Skeletal muscle satellite cell (primary cell): ENCODE measurements around the gene ZNF429.
A peak's percentile ranks its signal among the peaks of the same experiment; 100 is the strongest.

Experiments used
- H3K27me3 ChIP-seq: 2 replicates; pipeline ENCODE4 v1.7.0; 2013; ENCODE audit warnings: low read length; ENCODE audit not compliant: control insufficient read depth, insufficient read depth
- H3K36me3 ChIP-seq: 2 replicates; pipeline ENCODE4 v1.7.0; 2013; ENCODE audit warnings: mild to moderate bottlenecking, control low read depth, low read length; ENCODE audit not compliant: insufficient read depth
- H3K4me1 ChIP-seq: 2 replicates; pipeline ENCODE4 v1.7.0; 2013; ENCODE audit warnings: low read length; ENCODE audit not compliant: control insufficient read depth, insufficient read depth
- H3K4me2 ChIP-seq: 2 replicates; pipeline ENCODE4 v1.7.0; 2013; ENCODE audit warnings: mild to moderate bottlenecking, low read length
- H3K4me3 ChIP-seq: 2 replicates; pipeline ENCODE4 v1.7.0; 2013; ENCODE audit warnings: low read length
- H3K9ac ChIP-seq: 2 replicates; pipeline ENCODE4 v1.7.0; 2013; ENCODE audit warnings: mild to moderate bottlenecking, low read depth, low read length, moderate library complexity
- H3K9me3 ChIP-seq: replicated peaks from 2 replicates; pipeline ENCODE4 v1.7.0; 2013; ENCODE audit warnings: mild to moderate bottlenecking, control low read depth, low read length

The ZNF429 gene

GRCh38 chr19:21580818-21581217, 75.4 kb downstream of the ZNF429 start:
- Histone ChIP-seq H3K4me1 (no peaks in the 10 kb centered on the region), H3K9me3 (peaks cover 5% of the 10 kb centered on the region), H3K36me3 (no peaks in the 10 kb centered on the region), H3K9ac (no peak overlapping the region), H3K27me3 (no peaks in the 10 kb centered on the region), H3K4me2 (no peak overlapping the region), H3K4me3 (no peak overlapping the region)

- Histone ChIP-seq H3K4me3 (no peak overlapping the region), H3K27me3 (no peaks in the 10 kb centered on the region), H3K4me1 (no peaks in the 10 kb centered on the region), H3K4me2 (no peak overlapping the region), H3K36me3 (no peaks in the 10 kb centered on the region), H3K9ac (no peak overlapping the region), H3K9me3 (peaks cover 5% of the 10 kb centered on the region)
Measured at GRCh38 chr19:21581646-21582240, 76.3 kb downstream of the ZNF429 start.

GRCh38 chr19:21584537-21584936, 79.1 kb downstream of the ZNF429 start:
- Histone ChIP-seq H3K27me3 (no peaks in the 10 kb centered on the region), H3K4me3 (no peak overlapping the region), H3K36me3 (no peaks in the 10 kb centered on the region), H3K4me1 (no peaks in the 10 kb centered on the region), H3K9ac (no peak overlapping the region), H3K9me3 (peaks cover 5% of the 10 kb centered on the region), H3K4me2 (no peak overlapping the region)

- H3K9me3 ChIP-seq, result peaks cover 5% of the 10 kb centered on the region
- H3K4me1 ChIP-seq, result no peaks in the 10 kb centered on the region
- H3K9ac ChIP-seq, result no peak overlapping the region
Measured at GRCh38 chr19:21585281-21585890, 80.0 kb downstream of the ZNF429 start.

GRCh38 chr19:21586311-21587116, 81.1 kb downstream of the ZNF429 start:
- Histone ChIP-seq H3K9ac (no peak overlapping the region), H3K27me3 (no peaks in the 10 kb centered on the region), H3K4me3 (peak overlapping the region; percentile 24), H3K9me3 (peaks cover 9% of the 10 kb centered on the region), H3K4me1 (no peaks in the 10 kb centered on the region), H3K4me2 (peak overlapping the region; percentile 43), H3K36me3 (no peaks in the 10 kb centered on the region)

More at GRCh38 chr19:21585281-21585890, 80.0 kb downstream of the ZNF429 start:
- Histone ChIP-seq H3K36me3 (no peaks in the 10 kb centered on the region), H3K4me3 (no peak overlapping the region), H3K4me2 (no peak overlapping the region), H3K27me3 (no peaks in the 10 kb centered on the region)

GRCh38 chr19:21587117-21587461, 81.7 kb downstream of the ZNF429 start:
- H3K4me2 ChIP-seq, result peak overlapping the region; percentile 43
- H3K4me1 ChIP-seq, result no peaks in the 10 kb centered on the region
- no peaks in the 10 kb centered on the region for H3K27me3 ChIP-seq
- no peak overlapping the region for H3K9ac ChIP-seq
- peaks cover 4% of the 10 kb centered on the region for H3K9me3 ChIP-seq
- no peak overlapping the region for H3K4me3 ChIP-seq
- H3K36me3 ChIP-seq, result no peaks in the 10 kb centered on the region

- Histone ChIP-seq H3K4me3 (no peak overlapping the region), H3K9me3 (peaks cover 4% of the 10 kb centered on the region), H3K4me2 (no peak overlapping the region), H3K9ac (no peak overlapping the region), H3K36me3 (no peaks in the 10 kb centered on the region), H3K4me1 (no peaks in the 10 kb centered on the region), H3K27me3 (no peaks in the 10 kb centered on the region)
Measured at GRCh38 chr19:21587549-21587948, 82.1 kb downstream of the ZNF429 start.

GRCh38 chr19:21588065-21588601, 82.7 kb downstream of the ZNF429 start:
- H3K4me1 ChIP-seq, result no peaks in the 10 kb centered on the region
- H3K36me3 ChIP-seq, result no peaks in the 10 kb centered on the region
- peaks cover 4% of the 10 kb centered on the region for H3K9me3 ChIP-seq
- H3K27me3 ChIP-seq, result no peaks in the 10 kb centered on the region
- H3K4me2 ChIP-seq, result no peak overlapping the region
- no peak overlapping the region for H3K9ac ChIP-seq
- no peak overlapping the region for H3K4me3 ChIP-seq

GRCh38 chr19:21590867-21591266, 85.5 kb downstream of the ZNF429 start:
- no peaks in the 10 kb centered on the region for H3K4me1 ChIP-seq
- no peak overlapping the region for H3K4me2 ChIP-seq
- H3K4me3 ChIP-seq, result no peak overlapping the region
- peaks cover 4% of the 10 kb centered on the region for H3K9me3 ChIP-seq
- H3K27me3 ChIP-seq, result no peaks in the 10 kb centered on the region
- no peak overlapping the region for H3K9ac ChIP-seq
- no peaks in the 10 kb centered on the region for H3K36me3 ChIP-seq

- Histone ChIP-seq H3K4me3 (no peak overlapping the region), H3K9ac (no peak overlapping the region), H3K9me3 (peaks cover 7% of the 10 kb centered on the region), H3K27me3 (no peaks in the 10 kb centered on the region), H3K4me2 (no peak overlapping the region), H3K4me1 (no peaks in the 10 kb centered on the region), H3K36me3 (no peaks in the 10 kb centered on the region)
Measured at GRCh38 chr19:21593008-21593481, 87.6 kb downstream of the ZNF429 start.

- no peaks in the 10 kb centered on the region for H3K36me3 ChIP-seq
- H3K27me3 ChIP-seq, result no peaks in the 10 kb centered on the region
- H3K4me1 ChIP-seq, result no peaks in the 10 kb centered on the region
- H3K9me3 ChIP-seq, result peaks cover 7% of the 10 kb centered on the region
- no peak overlapping the region for H3K4me3 ChIP-seq
- no peak overlapping the region for H3K4me2 ChIP-seq
- no peak overlapping the region for H3K9ac ChIP-seq
Measured at GRCh38 chr19:21593502-21593901, 88.1 kb downstream of the ZNF429 start.
